ENCODE results near the gene ABLIM3.

ABLIM3 gene

GRCh38 chr5:149283626-149284480 is 142.6 kb downstream of the ABLIM3 start:
- DNase-seq, result no peak
- intact Hi-C loops (cut with DNase I), result no loop called here

- DNase-seq, result no peak
- intact Hi-C loops (cut with DNase I), result no loop called here
Observed at GRCh38 chr5:149284501-149284900, 143.2 kb downstream of the ABLIM3 start.

- intact Hi-C loops (cut with DNase I), result no loop called here
- DNase-seq, result no peak
Observed at GRCh38 chr5:149285153-149285552, 143.9 kb downstream of the ABLIM3 start.

DNA sequence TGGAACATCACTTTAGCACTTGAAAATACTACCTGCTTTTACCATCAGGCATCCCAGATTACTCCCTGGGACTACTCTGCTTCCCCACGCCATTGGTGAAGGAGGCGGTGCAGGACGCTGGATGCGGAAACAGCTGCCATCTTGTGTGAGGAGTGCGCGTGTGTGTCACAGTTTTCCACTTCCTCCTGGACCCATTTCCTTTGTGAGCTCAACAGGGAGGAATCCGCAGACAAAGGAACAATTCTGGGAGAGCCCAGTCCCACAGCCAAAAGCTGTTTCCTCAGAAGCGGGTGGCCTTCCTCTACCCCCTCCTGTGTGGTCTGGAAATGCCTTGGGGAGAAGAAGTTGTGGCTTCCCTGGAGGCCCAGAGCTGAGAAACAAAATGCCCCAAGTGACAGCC is 147.1 kb downstream of the ABLIM3 start:
- intact Hi-C loops (cut with DNase I), result no loop called here
- DNase-seq, result no peak

DNA sequence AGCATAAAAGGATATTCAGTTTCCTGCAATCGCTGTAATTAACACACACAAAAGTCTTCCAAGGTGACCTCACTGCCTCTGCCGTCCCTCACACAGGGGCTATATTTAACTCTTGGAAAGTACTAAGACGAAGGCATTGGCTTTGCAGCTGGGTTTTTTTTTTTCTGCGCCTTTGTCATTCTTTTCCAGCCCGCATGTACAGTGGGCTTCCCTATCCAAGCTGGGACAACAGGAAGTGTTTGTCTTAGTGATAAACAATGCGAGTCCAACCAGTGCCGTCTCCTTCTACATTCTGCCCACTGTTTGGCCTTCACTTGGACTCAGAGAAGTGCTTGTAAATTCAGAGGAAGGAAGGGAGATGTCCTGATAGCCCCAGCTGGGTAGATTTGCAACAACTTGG is 148.0 kb downstream of the ABLIM3 start:
- intact Hi-C loops (cut with DNase I), result no loop called here
- DNase-seq, result no peak

DNA sequence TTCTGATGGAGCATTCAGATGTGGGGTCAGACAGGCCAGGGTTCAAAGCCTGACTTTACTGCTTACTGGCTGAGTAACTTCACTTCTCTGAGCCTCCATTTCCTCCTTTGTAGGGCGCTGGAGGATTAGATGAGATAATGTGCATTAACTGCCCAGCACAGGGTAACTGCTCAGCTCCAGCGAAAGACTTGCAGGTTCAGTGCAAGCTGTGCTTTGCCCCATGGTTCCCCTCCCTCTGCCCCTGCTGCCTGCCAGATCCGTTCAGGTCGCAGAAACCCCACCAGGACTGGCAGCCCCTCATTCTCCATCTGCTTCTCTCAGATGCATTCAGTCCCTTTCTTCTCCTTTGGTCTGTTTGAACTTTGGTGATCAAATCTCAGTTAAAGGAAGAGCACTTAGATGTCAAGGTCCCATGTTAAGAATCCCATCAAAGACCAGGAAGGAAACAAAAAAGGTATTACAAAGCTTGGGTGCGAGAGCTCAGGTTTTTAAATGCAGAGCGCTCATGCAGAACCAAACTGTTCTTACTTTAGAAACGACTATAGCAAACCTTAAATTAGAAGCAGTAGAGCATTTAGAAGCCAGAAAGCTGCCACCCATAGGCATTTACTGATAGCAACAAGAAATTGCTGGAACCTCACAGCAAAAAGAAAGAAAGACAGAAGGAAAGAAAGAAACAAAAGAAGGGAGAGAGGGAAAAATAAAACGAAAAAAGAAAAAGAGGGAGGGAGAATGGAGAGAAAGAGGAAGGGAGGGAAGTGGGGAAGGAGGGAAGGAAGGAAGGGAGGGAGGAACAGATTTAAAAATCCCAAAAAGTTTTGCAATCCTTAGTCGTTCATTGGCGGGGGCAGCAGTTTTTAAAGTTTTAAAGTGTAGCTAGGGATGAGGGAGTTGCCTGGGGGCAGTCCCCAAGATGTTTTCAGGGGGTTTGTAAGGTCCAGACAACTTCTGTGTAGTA is 153.9 kb downstream of the ABLIM3 start:
- no peak for DNase-seq
- intact Hi-C loops (cut with DNase I), result no loop called here

DNA sequence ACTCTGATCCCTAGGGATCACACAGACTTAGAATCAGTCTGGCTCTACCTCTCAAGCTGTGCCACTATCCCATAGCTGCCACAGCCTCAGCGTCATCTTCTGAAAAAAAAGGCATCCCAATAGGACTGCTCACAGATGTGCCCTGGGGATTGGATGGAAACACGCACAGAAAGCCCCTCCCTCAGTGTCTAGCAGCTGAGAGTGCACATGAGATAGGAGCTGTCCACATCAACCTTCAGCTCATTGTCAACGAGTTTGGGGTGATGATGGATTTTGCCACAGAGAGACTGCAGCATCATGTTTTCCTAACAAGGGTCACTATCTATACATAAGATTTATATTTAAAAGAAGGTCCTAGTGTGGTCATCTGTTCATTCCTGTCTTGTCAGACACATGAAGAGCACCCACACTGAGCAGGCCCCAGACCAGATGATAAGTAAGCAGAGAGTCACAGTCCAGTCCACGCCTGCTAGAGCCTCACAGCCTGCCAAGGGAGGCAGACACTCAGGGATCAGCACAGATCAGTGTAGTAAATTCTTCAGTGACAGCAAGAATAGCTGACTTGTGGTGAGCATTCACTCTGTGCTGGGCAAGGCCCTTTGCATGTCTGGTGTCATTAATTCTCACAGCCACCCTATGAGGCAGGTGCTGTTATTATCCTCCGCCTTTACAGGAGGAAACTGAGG is 156.2 kb downstream of the ABLIM3 start:
- no peak for DNase-seq
- intact Hi-C loops (cut with DNase I), result no loop called here

- intact Hi-C loops (cut with DNase I), result no loop called here
Observed at GRCh38 chr5:149298163-149298562, 156.9 kb downstream of the ABLIM3 start.

DNA sequence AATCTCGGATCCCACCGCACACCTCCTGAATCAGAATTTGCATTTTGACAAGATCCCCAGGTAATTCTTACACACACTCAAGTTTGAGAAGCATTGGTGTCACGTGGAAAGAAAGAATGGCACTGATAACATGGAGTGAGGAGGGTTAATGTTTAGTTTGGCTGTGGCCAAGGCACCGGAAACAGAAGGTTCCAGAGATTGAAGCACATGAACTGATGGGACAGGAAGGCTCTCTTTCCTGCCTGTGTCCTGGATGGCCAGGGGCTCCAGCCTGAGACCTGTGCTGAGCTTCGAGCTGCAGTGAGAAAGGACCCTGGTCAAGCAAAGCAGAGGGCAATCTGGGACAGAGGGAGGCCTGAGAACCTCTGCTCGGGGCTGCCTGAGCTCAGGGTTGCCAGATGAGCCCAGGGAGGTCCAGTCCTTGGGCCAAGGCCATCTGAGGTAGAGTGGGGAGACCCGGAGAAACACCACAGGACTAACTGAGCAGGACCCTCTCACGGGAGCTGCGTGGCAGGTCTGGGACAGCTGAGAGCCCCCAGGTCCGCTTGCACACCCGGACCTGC is 157.6 kb downstream of the ABLIM3 start:
- no peak for DNase-seq

More at GRCh38 chr5:149298163-149298562, 156.9 kb downstream of the ABLIM3 start:
- DNase-seq, result no peak

GRCh38 chr5:149299451-149300054 is 158.3 kb downstream of the ABLIM3 start:
- no peak for DNase-seq
- intact Hi-C loops (cut with DNase I), result no loop called here

More for the DNA sequence above, 157.6 kb downstream of the ABLIM3 start:
- intact Hi-C loops (cut with DNase I), result no loop called here

- no peak for DNase-seq
- intact Hi-C loops (cut with DNase I), result no loop called here
Observed at GRCh38 chr5:149300441-149300840, 159.1 kb downstream of the ABLIM3 start.

- DNase-seq, result no peak
- intact Hi-C loops (cut with DNase I), result no loop called here
Observed at GRCh38 chr5:149301049-149301743, 159.9 kb downstream of the ABLIM3 start.

GRCh38 chr5:149301744-149302380 is 160.6 kb downstream of the ABLIM3 start:
- DNase-seq, result no peak
- intact Hi-C loops (cut with DNase I), result no loop called here

DNA sequence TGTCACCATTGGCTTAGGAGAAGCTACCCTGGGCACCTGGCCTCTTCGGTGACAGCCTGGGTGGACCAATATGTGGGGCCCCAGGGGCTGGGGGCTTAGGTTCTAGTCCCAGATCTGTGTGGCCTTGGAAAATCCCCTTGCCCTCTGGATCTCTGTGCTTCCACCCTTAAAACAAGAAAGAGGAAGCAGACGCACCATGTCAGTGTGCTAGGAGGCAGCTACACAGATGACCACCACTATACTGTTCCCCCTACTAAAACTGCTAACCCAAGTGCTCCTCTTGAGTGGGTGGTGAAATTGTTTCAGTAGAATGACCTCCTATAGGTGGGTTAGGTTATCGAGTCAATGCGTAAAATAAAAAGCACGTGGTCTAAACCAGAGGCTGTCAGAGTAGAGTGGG is 161.3 kb downstream of the ABLIM3 start:
- intact Hi-C loops (cut with DNase I), result no loop called here
- DNase-seq, result no peak

DNA sequence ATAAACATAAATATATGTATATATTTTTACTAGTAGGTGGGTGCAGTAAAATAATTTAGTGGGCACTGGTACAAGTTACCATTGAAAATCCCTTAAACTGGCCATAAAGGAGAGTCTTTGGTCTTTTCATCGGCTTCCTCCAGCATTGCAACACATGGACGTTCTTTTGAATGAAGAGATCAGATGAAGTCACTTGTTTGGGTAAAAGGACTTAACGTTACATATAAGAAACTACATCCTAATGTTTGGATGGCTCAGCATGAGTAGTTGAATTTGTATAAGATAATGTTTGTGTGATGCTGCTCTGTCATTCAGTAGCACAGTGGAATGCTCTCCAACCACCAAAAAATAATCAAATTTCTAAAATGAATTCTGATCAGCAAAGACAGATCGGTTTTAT is 161.9 kb downstream of the ABLIM3 start:
- no peak for DNase-seq
- intact Hi-C loops (cut with DNase I), result no loop called here

DNA sequence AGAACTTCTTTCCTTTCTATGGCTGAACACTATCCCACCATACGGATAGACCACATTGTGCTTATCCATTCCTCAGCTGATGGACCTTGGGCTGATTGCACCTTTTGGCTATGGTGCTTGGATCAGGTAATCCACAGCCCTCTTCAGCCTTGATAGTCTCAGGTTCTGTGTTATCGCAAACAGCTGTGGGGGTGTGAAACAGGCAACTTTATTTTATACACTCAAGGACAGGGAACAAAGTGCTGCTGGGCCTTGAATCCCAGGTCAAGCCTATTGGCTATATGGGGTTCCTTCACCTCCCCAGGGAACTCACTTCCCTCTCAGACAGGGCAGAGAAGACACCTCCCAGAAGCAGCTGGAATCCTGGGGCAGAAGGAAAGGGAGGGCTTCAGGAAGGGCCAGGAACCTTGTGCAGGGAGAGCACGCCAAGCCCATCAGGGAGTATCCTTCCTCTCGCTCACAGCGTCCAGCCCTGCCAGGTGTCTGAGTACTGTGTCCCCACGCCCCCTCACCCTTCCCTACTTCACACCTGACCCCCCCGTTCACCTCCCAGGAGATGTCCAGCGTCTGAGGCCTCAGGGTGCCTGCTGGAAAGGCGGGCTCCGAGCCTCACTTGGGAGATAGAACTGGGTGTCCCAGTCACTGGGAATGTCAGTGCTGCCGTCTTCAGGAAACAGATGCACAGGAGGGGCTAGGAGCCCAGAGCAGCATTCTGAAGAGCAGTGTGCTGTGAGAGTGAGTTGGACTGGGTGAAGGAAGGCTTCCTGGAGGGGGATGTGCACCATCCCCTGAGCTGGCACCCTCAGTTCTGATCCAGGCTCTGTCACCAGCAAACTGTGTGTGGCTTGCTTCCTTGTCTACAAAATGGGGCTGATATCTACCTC is 163.1 kb downstream of the ABLIM3 start:
- intact Hi-C loops (cut with DNase I), result no loop called here
- DNase-seq, result no peak

GRCh38 chr5:149309354-149309753 is 168.1 kb downstream of the ABLIM3 start:
- no peak for DNase-seq
- intact Hi-C loops (cut with DNase I), result no loop called here

Measured in head of caudate nucleus (tissue), 42 donors.